Measurements from ENCODE around the gene ZNF205. TPM values are rescaled to one million over a fixed set of nuclear protein-coding genes. Genes with fewer than 3 reads are reported as not detected.

Gene ZNF205
- polyA plus RNA-seq, 1 of the 3 experiments (the other 2 are of a cell fraction), result 9.7 TPM

DNA sequence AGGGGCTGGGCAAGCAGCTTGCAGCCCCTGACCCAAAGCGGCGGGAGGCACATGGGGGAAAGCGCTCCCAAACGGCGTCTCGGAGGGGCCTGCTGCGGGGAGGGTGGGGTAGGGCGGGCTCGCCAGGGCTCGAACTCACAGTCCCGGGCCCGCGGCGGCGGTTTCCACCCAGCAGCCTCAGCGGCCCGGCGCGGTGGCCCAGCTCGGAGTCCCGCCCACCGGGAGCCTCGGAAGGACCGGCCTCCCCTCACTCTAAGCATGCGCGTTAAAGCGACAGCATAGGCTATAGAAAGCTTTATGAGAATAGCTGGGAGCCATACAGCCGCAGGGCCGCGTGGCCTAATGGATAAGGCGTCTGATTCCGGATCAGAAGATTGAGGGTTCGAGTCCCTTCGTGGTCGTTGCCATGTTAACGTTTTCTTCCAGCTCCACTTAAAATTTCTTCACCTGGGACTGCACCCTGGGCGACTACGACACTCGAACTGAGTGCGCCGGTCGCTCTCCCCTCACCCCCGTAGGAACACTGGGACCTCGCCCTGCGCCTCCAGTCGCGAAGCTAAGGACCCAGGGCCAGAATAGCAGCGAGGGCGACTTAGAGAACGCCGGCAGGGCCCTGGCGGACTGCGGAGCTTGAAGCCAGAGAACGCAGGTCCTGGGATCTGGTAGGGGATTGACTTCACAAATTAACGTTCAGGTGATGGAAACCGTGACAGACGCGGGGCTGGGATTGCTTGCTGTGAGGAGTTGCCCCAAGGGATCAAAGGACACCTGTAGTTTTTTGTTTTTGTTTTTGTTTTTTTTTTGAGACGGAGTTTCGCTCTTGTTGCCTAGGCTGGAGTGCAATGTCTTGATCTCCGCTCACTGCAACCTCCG lies 38.2 kb downstream of the ZNF205 start (continued):
- no peak for TF ChIP-seq JUND (IDR thresholded peaks at IDR 0.05)
- TF ChIP-seq RXRA (IDR thresholded peaks at IDR 0.05; ENCODE audit: borderline replicate concordance, low read depth), result no peak
- TF ChIP-seq NFIC (IDR thresholded peaks at IDR 0.05; ENCODE audit: borderline replicate concordance), result no peak
- TF ChIP-seq TEAD4 (IDR thresholded peaks at IDR 0.05; ENCODE audit: borderline replicate concordance, insufficient read depth), result peak; percentile 94
- peak; percentile 16; the same call in 1 of the 2 replicates for TF ChIP-seq GATA2 (CRISPR knock-in tag; IDR thresholded peaks at IDR 0.05)
- TF ChIP-seq, protein P1, sequence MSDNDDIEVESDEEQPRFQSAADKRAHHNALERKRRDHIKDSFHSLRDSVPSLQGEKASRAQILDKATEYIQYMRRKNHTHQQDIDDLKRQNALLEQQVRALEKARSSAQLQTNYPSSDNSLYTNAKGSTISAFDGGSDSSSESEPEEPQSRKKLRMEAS (IDR thresholded peaks at IDR 0.05; ENCODE audit: low read depth), result peak; percentile 26; the same call in 1 of the 2 replicates
- no peak for TF ChIP-seq SMC3 (IDR thresholded peaks at IDR 0.05; ENCODE audit: low read depth, low read length)
- TF ChIP-seq POLR2AphosphoS5 (IDR thresholded peaks at IDR 0.05; ENCODE audit: low read depth, low read length), result peak; percentile 19; the same call in 1 of the 2 replicates
- TF ChIP-seq EP300 (IDR thresholded peaks at IDR 0.05; ENCODE audit: borderline replicate concordance in 1 of 2, low read depth in 1 of 2, low read length in 1 of 2), result peak in 1 of 2 experiments; percentile 50; a peak in 1 of 4 replicates
- TF ChIP-seq FOXJ3 (CRISPR knock-in tag; IDR thresholded peaks at IDR 0.05), result peak; percentile 39; the same call in 1 of the 2 replicates
- peak; percentile 63; the same call in 1 of the 2 replicates for TF ChIP-seq FOSL2 (IDR thresholded peaks at IDR 0.05; ENCODE audit: borderline replicate concordance, low read depth)

DNA sequence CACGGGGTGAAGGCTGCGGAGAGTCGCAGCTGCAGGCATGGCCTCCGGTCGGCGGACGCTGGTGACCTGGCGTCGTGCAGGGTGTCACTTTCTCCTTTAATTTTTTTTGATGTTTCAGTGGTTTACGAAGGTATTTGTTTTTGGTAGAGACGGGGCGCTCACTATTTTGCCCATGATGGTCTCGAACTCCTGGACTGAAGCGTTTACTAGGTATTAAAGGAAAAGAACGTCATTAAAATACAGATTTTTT lies 39.6 kb downstream of the ZNF205 start:
- no peaks in the 10 kb centered on the region for H3K27me3 ChIP-seq (ENCODE audit: insufficient read depth)
- no peaks in the 10 kb centered on the region for H3K9me2 ChIP-seq
- no peak for TF ChIP-seq RCOR1 (IDR thresholded peaks at IDR 0.05; ENCODE audit: low read length)
- TF ChIP-seq RAD21 (IDR thresholded peaks at IDR 0.05; ENCODE audit: low read length), result no peak
- TF ChIP-seq, protein P2, sequence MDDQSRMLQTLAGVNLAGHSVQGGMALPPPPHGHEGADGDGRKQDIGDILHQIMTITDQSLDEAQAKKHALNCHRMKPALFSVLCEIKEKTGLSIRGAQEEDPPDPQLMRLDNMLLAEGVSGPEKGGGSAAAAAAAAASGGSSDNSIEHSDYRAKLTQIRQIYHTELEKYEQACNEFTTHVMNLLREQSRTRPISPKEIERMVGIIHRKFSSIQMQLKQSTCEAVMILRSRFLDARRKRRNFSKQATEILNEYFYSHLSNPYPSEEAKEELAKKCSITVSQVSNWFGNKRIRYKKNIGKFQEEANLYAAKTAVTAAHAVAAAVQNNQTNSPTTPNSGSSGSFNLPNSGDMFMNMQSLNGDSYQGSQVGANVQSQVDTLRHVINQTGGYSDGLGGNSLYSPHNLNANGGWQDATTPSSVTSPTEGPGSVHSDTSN (IDR thresholded peaks at IDR 0.05), result no peak
- no peak for TF ChIP-seq RFX5 (IDR thresholded peaks at IDR 0.05; ENCODE audit: low read length)
- TF ChIP-seq JUND (IDR thresholded peaks at IDR 0.05), result no peak
- TF ChIP-seq, protein P3, sequence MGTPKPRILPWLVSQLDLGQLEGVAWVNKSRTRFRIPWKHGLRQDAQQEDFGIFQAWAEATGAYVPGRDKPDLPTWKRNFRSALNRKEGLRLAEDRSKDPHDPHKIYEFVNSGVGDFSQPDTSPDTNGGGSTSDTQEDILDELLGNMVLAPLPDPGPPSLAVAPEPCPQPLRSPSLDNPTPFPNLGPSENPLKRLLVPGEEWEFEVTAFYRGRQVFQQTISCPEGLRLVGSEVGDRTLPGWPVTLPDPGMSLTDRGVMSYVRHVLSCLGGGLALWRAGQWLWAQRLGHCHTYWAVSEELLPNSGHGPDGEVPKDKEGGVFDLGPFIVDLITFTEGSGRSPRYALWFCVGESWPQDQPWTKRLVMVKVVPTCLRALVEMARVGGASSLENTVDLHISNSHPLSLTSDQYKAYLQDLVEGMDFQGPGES (IDR thresholded peaks at IDR 0.05; ENCODE audit: low read depth, low read length), result no peak
- TF ChIP-seq YY1 (IDR thresholded peaks at IDR 0.05; ENCODE audit: low read depth), result no peak
- no peak for TF ChIP-seq FOXM1 (IDR thresholded peaks at IDR 0.05; ENCODE audit: low read depth)
- TF ChIP-seq, protein P4, sequence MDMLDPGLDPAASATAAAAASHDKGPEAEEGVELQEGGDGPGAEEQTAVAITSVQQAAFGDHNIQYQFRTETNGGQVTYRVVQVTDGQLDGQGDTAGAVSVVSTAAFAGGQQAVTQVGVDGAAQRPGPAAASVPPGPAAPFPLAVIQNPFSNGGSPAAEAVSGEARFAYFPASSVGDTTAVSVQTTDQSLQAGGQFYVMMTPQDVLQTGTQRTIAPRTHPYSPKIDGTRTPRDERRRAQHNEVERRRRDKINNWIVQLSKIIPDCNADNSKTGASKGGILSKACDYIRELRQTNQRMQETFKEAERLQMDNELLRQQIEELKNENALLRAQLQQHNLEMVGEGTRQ (IDR thresholded peaks at IDR 0.05; ENCODE audit: borderline replicate concordance, low read depth, low read length), result no peak
- TF ChIP-seq, protein P5, sequence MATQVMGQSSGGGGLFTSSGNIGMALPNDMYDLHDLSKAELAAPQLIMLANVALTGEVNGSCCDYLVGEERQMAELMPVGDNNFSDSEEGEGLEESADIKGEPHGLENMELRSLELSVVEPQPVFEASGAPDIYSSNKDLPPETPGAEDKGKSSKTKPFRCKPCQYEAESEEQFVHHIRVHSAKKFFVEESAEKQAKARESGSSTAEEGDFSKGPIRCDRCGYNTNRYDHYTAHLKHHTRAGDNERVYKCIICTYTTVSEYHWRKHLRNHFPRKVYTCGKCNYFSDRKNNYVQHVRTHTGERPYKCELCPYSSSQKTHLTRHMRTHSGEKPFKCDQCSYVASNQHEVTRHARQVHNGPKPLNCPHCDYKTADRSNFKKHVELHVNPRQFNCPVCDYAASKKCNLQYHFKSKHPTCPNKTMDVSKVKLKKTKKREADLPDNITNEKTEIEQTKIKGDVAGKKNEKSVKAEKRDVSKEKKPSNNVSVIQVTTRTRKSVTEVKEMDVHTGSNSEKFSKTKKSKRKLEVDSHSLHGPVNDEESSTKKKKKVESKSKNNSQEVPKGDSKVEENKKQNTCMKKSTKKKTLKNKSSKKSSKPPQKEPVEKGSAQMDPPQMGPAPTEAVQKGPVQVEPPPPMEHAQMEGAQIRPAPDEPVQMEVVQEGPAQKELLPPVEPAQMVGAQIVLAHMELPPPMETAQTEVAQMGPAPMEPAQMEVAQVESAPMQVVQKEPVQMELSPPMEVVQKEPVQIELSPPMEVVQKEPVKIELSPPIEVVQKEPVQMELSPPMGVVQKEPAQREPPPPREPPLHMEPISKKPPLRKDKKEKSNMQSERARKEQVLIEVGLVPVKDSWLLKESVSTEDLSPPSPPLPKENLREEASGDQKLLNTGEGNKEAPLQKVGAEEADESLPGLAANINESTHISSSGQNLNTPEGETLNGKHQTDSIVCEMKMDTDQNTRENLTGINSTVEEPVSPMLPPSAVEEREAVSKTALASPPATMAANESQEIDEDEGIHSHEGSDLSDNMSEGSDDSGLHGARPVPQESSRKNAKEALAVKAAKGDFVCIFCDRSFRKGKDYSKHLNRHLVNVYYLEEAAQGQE (IDR thresholded peaks at IDR 0.05; ENCODE audit: low read depth, low read length), result no peak
- no peak for TF ChIP-seq POLR2AphosphoS5 (IDR thresholded peaks at IDR 0.05; ENCODE audit: low read depth, low read length)
- TF ChIP-seq NFIC (IDR thresholded peaks at IDR 0.05; ENCODE audit: borderline replicate concordance), result no peak
- no peak for TF ChIP-seq SMC3 (IDR thresholded peaks at IDR 0.05; ENCODE audit: low read depth, low read length)
- TF ChIP-seq, protein P1 (IDR thresholded peaks at IDR 0.05; ENCODE audit: low read depth), result no peak
- TF ChIP-seq NRF1 (IDR thresholded peaks at IDR 0.05; ENCODE audit: low read depth, low read length), result no peak
- TF ChIP-seq MXI1 (IDR thresholded peaks at IDR 0.05; ENCODE audit: low read depth, low read length), result no peak
- no peak for TF ChIP-seq EZH2phosphoT487 (IDR thresholded peaks at IDR 0.05; ENCODE audit: borderline replicate concordance, low read depth)
- H4K20me1 ChIP-seq (ENCODE audit: insufficient read depth), result peaks cover 3% of the 10 kb centered on the region; the same call in 1 of the 2 replicates
- CTCF ChIA-PET, result interaction anchor here (0.6 to 5.7 kb wide), 15 partner anchors 9 to 868 kb away, joined by 3 to 52 read pairs (median 6); partner anchors contain the start of genes OR1F1 and ZNF213
- no peaks in the 10 kb centered on the region for H3K79me2 ChIP-seq (ENCODE audit: insufficient read depth)
- no peak for DNase-seq
- WGBS (ENCODE audit: low lambda C conversion rate), result 4% methylated on average over 15 of the region's 15 CpGs
- no peaks in the 10 kb centered on the region for H3K36me3 ChIP-seq (replicated peaks in 1 of 2; ENCODE audit: control insufficient read depth in 1 of 2, insufficient read depth in 2 of 2, low read length in 1 of 2)
- peaks cover 48% of the 10 kb centered on the region for H3F3A ChIP-seq (replicated peaks; ENCODE audit: insufficient read depth)
- H2AFZ ChIP-seq (ENCODE audit: low read depth), result peak overlapping the region; percentile 90; the same call in 1 of the 2 replicates
- no peaks in the 10 kb centered on the region for H3K9me3 ChIP-seq
- H3K4me3 ChIP-seq (ENCODE audit: low read depth in 2 of 2, low read length in 1 of 2), result peak overlapping the region; percentile 72 to 78
- H3K27ac ChIP-seq (ENCODE audit: low read depth in 2 of 2, low read length in 1 of 2), result peak overlapping the region in 1 of 2 experiments; percentile 56; a peak in 2 of 4 replicates
- peak overlapping the region; percentile 41; the same call in 1 of the 2 replicates for H3K9ac ChIP-seq
- POLR2A ChIA-PET, result no interaction called here
- peak overlapping the region; percentile 84 for H3K4me2 ChIP-seq
- H3K4me1 ChIP-seq (ENCODE audit: control insufficient read depth in 1 of 2, insufficient read depth in 2 of 2, low read depth in 1 of 2, low read length in 1 of 2), result peaks cover 0 to 13% of the 10 kb centered on the region in 2 experiments; a peak in 1 of 4 replicates

All from SK-N-SH (cell line).